T-cell (primary cell): Measurements from ENCODE around the gene VPS4A. TPM values are rescaled to one million over a fixed set of nuclear protein-coding genes. Genes with fewer than 3 reads are reported as not detected.

Source experiments
- ATAC-seq, 4 experiments: fragments of 200-7000 bp in 3 of 4; fragments of 150-1000 bp in 1 of 4; cut with Tn5 transposase; replicated peaks in 1 of 4; 1 replicate in 3 of 4; 2 replicates in 1 of 4; pipeline ENCODE4 v1.10.0; 2021; ENCODE audit warnings: moderate library complexity in 3 of 4, mild to moderate bottlenecking in 2 of 4, moderate number of reproducible peaks in 1 of 4
- CTCF ChIA-PET, 2 donors: fragments of 300-600 bp; sonication (Branson Sonifier 250); formaldehyde crosslinking; loops; one replicate each; lab custom pipeline; 2022; ENCODE audit warnings: antibody characterized with exemption in 2 of 2; lab: Charles Lee
- POLR2A ChIA-PET, 2 donors: fragments of 300-600 bp; sonication (Branson Sonifier 250); formaldehyde crosslinking; loops; one replicate each; lab custom pipeline; 2022; ENCODE audit warnings: antibody characterized with exemption in 2 of 2; lab: Charles Lee
- DNase-seq, 35 experiments: peaks; one replicate each; pipeline versions ENCODE4 v3.0.0 to v3.0.0-alpha.2; 2013 to 2023
- H3K27ac ChIP-seq: one replicate; pipeline ENCODE4 v1.5.1; 2013; ENCODE audit warnings: low read length
- H3K27me3 ChIP-seq, 2 experiments: replicated peaks in 1 of 2; 1 replicate in 1 of 2; 2 replicates in 1 of 2; pipeline versions ENCODE4 v1.6.1 to v1.7.0; 2013; ENCODE audit warnings: low read length in 1 of 2, mixed read lengths in 1 of 2; ENCODE audit not compliant: control insufficient read depth in 2 of 2, insufficient read depth in 2 of 2; ENCODE audit errors: extremely low read depth in 1 of 2
- H3K36me3 ChIP-seq, 2 donors: 1 replicate in 1 of 2; 2 replicates in 1 of 2; pipeline versions ENCODE4 v1.6.1 to v1.7.0; 2013; ENCODE audit warnings: low read length in 1 of 2; ENCODE audit not compliant: control insufficient read depth in 2 of 2, insufficient read depth in 1 of 2; ENCODE audit errors: extremely low read depth in 1 of 2
- H3K4me1 ChIP-seq, 2 experiments: 1 replicate in 1 of 2; 2 replicates in 1 of 2; pipeline versions ENCODE4 v1.6.1 to v1.7.0; 2013; ENCODE audit warnings: low read length in 2 of 2, mixed read lengths in 1 of 2; ENCODE audit not compliant: insufficient read depth in 2 of 2, control insufficient read depth in 1 of 2; ENCODE audit errors: extremely low read depth in 1 of 2
- H3K4me3 ChIP-seq, 2 donors: 1 replicate in 1 of 2; 2 replicates in 1 of 2; pipeline versions ENCODE4 v1.5.1 to v1.7.0; 2013; ENCODE audit warnings: mild to moderate bottlenecking in 2 of 2, low read length in 1 of 2, moderate library complexity in 1 of 2; ENCODE audit not compliant: control insufficient read depth in 1 of 2; ENCODE audit errors: extremely low read depth in 1 of 2
- H3K9me3 ChIP-seq: 2 replicates; pipeline ENCODE4 v1.7.0; 2013
- H3K27ac Mint-ChIP-seq, 2 donors: one replicate each; pipeline ENCODE4 v1.8.0; 2020 to 2021; ENCODE audit warnings: mild to moderate bottlenecking in 2 of 2, mixed read lengths in 2 of 2
- H3K27me3 Mint-ChIP-seq, 2 donors: one replicate each; pipeline ENCODE4 v1.8.0; 2021 to 2022; ENCODE audit warnings: mixed read lengths in 2 of 2
- H3K36me3 Mint-ChIP-seq: one replicate; pipeline ENCODE4 v1.8.0; 2021; ENCODE audit warnings: mixed read lengths
- H3K4me1 Mint-ChIP-seq, 3 donors: one replicate each; pipeline ENCODE4 v1.8.0; 2020 to 2022; ENCODE audit warnings: mixed read lengths in 3 of 3, mild to moderate bottlenecking in 1 of 3
- H3K4me3 Mint-ChIP-seq, 3 donors: one replicate each; pipeline ENCODE4 v1.8.0; 2020 to 2022; ENCODE audit warnings: mild to moderate bottlenecking in 3 of 3, mixed read lengths in 3 of 3, moderate library complexity in 3 of 3
- H3K9me3 Mint-ChIP-seq, 3 donors: one replicate each; pipeline ENCODE4 v1.8.0; 2020 to 2022; ENCODE audit warnings: mixed read lengths in 3 of 3
- WGBS: methylation state at CpG from one replicate; pipeline ENCODE4 v1.1.5; 2013; ENCODE audit warnings: missing lambda C conversion rate; ENCODE audit not compliant: insufficient coverage; 5-methylcytosine and 5-hydroxymethylcytosine counted together
- total RNA-seq, 35 experiments: library from RNA in 6 of 35; stranded (reverse) in 6 of 35; fragments of 120-200 nt in 1 of 35; gene quantifications; one replicate each; pipeline versions ENCODE4 v1.2.1 to v1.2.4 and lab custom pipeline; 2013 to 2026

Gene VPS4A
- total RNA-seq, 5 donors from 2014 or later (not counting 1 experiment from before 2014, with no cell fraction given), result 40.5 to 61.9 (median 55.9) TPM

DNA sequence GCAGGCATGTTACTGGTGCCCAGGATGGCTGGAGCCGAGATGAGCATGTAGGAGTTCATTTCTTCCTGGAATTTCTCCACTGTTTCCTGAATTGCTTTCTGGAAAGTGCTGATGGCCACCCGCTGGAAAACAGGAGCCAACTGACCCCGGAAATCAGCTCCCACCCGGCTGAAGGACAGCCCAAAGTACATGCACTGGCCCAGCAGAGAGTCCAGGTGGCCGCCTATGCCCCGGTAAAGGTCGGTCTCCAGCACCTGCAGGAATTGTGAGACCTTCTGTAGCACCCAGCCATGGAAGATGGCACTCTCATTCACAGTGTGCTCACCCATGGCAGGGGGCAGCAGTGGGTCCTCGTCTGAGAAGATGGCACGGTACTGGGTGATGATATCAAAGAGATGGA lies 23.5 kb downstream of the VPS4A start:
- DNase-seq (no peak), ATAC-seq (no peak)
- H3K27me3 ChIP-seq, result no peaks in the 10 kb centered on the region
- H3K4me3 Mint-ChIP-seq, result no peak overlapping the region
- H3K4me3 ChIP-seq, result no peak overlapping the region
- ChIA-PET POLR2A (no interaction called here), CTCF (no interaction called here)
- H3K9me3 ChIP-seq, result no peaks in the 10 kb centered on the region
- no peaks in the 10 kb centered on the region for H3K27me3 Mint-ChIP-seq
- 100% methylated on average over 7 of the region's 9 CpGs for WGBS
- H3K27ac ChIP-seq, result no peak overlapping the region
- peaks cover 4 to 44% of the 10 kb centered on the region in 2 donors for H3K36me3 ChIP-seq
- peaks cover 48 to 50% (median 49%) of the 10 kb centered on the region in 3 donors for H3K4me1 Mint-ChIP-seq
- no peaks in the 10 kb centered on the region for H3K9me3 Mint-ChIP-seq
- no peak overlapping the region for H3K27ac Mint-ChIP-seq
- H3K36me3 Mint-ChIP-seq, result peaks cover 34% of the 10 kb centered on the region
- peaks cover 4 to 43% of the 10 kb centered on the region in 2 experiments for H3K4me1 ChIP-seq

DNA sequence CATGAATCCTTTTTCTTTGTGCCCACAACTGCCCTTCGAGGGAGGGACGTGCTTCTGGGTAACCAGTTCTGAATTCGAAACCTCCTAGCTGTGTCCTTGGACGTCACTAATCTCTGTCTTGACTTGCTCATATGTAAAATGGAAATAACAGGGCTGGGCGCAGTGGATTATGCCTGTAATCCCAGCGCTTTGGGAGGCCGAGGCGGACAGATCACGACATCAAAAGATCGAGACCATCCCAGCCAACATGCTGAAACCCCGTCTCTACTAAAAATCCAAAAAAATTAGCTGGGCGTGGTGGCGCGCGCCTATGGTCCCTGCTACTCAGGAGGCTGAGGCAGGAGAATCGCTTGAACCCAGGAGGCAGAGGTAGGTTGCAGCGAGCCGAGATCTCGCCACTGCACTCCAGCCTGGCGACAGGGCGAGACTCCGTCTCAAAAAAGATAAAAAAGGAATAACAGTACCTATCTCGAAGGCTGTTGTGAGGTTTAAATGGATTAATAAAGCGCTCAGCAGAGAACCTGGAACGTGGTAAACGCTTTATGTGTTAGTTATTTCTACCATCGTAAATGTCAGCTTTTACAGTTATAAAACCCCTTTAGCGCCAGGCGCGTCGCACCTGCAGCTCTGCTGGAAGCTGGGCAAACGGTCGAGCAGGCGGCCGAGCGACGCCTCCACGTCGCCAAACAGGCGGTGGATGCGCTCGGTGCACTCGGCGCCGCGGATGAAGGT lies 27.6 kb downstream of the VPS4A start:
- Histone ChIP-seq H3K4me1 (peaks cover 9 to 39% of the 10 kb centered on the region in 2 experiments), H3K27ac (peak overlapping the region; percentile 68), H3K9me3 (no peaks in the 10 kb centered on the region), H3K27me3 (no peaks in the 10 kb centered on the region), H3K36me3 (peaks cover 7 to 48% of the 10 kb centered on the region in 2 donors), H3K4me3 (peak overlapping the region; percentile 87 to 88)
- WGBS, result 18% methylated on average over 35 of the region's 46 CpGs
- Mint-ChIP-seq H3K4me1 (peaks cover 55 to 57% (median 57%) of the 10 kb centered on the region in 3 donors), H3K4me3 (peak overlapping the region; percentile 98 to 100 (median 100)), H3K36me3 (peaks cover 43% of the 10 kb centered on the region), H3K9me3 (no peaks in the 10 kb centered on the region), H3K27ac (peak overlapping the region; percentile 92 to 97), H3K27me3 (no peaks in the 10 kb centered on the region)
- peak in 1 of 4 experiments; percentile 5 for ATAC-seq
- DNase-seq, result peak in 2 of 35 experiments; percentile 43 to 60
- ChIA-PET CTCF (interaction anchor here in 1 of 2 donors (0.6 kb wide), 1 partner anchor 1398 kb away, joined by 4 read pairs; no protein-coding TSS in a partner anchor), POLR2A (no interaction called here)

GRCh38 chr16:69339289-69340094 lies 28.3 kb downstream of the VPS4A start, which contains the start of the genes COG8 and NIP7:
Gene COG8 (minus strand): TSS chr16:69339564. CDS start chr16:69339552, 12 bp downstream.
Gene NIP7 (plus strand): TSS chr16:69339772. CDS start chr16:69339830, 58 bp downstream.
- WGBS, result 0% methylated on average over 66 of the region's 77 CpGs
- H3K36me3 ChIP-seq, result peaks cover 7 to 45% of the 10 kb centered on the region in 2 donors
- peaks cover 48 to 57% (median 53%) of the 10 kb centered on the region in 3 donors for H3K4me1 Mint-ChIP-seq
- peak within 1 kb of the TSS; percentile 74 for H3K27ac ChIP-seq
- peaks cover 37% of the 10 kb centered on the region for H3K36me3 Mint-ChIP-seq
- H3K27me3 ChIP-seq, result no peaks in the 10 kb centered on the region
- H3K27me3 Mint-ChIP-seq, result no peaks in the 10 kb centered on the region
- peak within 1 kb of the TSS; percentile 98 to 100 (median 100) for H3K4me3 Mint-ChIP-seq
- ATAC-seq (peak; percentile 86 to 90 (median 89)), DNase-seq (peak; percentile 79 to 96 (median 86))
- peak within 1 kb of the TSS; percentile 97 to 100 for H3K27ac Mint-ChIP-seq
- H3K4me3 ChIP-seq, result peak within 1 kb of the TSS; percentile 87 to 88
- no peaks in the 10 kb centered on the region for H3K9me3 ChIP-seq
- ChIA-PET POLR2A (interaction anchor here in 1 of 2 donors (0.5 kb wide), 1 partner anchor 1950 kb away, joined by 4 read pairs; the partner anchor contains the start of gene CMTR2), CTCF (interaction anchor here in 1 of 2 donors (0.7 to 0.8 kb wide), 2 partner anchors 10 to 85 kb away, joined by 3 read pairs; no protein-coding TSS in a partner anchor)
- no peaks in the 10 kb centered on the region for H3K9me3 Mint-ChIP-seq
- peaks cover 9 to 33% of the 10 kb centered on the region in 2 experiments for H3K4me1 ChIP-seq

DNA sequence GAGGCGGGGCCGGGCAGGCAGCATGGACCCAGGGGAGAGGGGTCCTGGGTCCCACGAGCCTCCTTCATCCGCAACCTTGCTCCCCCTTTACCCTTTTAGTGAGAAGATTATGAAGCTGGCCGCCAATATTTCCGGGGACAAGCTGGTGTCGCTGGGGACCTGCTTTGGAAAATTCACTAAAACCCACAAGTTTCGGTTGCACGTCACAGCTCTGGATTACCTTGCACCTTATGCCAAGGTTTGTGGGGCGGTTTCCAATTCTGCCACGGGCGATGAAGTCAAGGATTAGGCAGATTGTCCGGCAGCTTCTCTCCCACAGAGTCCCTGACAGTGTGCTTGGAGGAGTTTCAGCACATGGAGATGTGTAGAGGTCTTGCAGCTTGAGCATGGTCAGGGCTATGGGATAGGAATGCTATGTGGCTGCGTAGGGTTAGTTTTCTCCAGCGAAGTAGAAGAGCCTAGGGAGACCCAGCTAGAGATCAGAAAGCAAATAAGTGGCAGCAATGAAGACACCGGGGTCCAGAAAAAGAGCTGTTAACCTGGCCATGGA lies 29.0 kb downstream of the VPS4A start:
- ATAC-seq (no peak), DNase-seq (peak in 1 of 35 experiments; percentile 37)
- H3K27me3 ChIP-seq, result no peaks in the 10 kb centered on the region
- peak overlapping the region; percentile 87 to 88 for H3K4me3 ChIP-seq
- Mint-ChIP-seq H3K36me3 (peaks cover 32% of the 10 kb centered on the region), H3K4me3 (peak overlapping the region; percentile 98 to 100 (median 100)), H3K27me3 (no peaks in the 10 kb centered on the region), H3K4me1 (peaks cover 48 to 57% (median 50%) of the 10 kb centered on the region in 3 donors), H3K27ac (peak overlapping the region; percentile 97 to 100), H3K9me3 (no peaks in the 10 kb centered on the region)
- H3K4me1 ChIP-seq, result peaks cover 9 to 31% of the 10 kb centered on the region in 2 experiments
- ChIA-PET CTCF (interaction anchor here in 1 of 2 donors (0.5 to 0.8 kb wide), 5 partner anchors 11 to 415 kb away, joined by 3 read pairs; partner anchors contain the start of gene NOB1), POLR2A (interaction anchor here (0.5 to 0.6 kb wide), 4 partner anchors 38 to 1949 kb away, joined by 3 to 12 read pairs (median 4); partner anchors contain the start of genes AARS1 (in 1 of the 2) and CMTR2 (in 1 of the 2))
- peaks cover 4 to 38% of the 10 kb centered on the region in 2 donors for H3K36me3 ChIP-seq
- peak overlapping the region; percentile 74 for H3K27ac ChIP-seq
- 1% methylated on average over 7 of the region's 16 CpGs for WGBS
- no peaks in the 10 kb centered on the region for H3K9me3 ChIP-seq

- CTCF ChIA-PET, result interaction anchor here in 1 of 2 donors (0.6 kb wide), 1 partner anchor 568 kb away, joined by 4 read pairs; no protein-coding TSS in a partner anchor
- DNase-seq, result no peak
Measured at GRCh38 chr16:69344171-69344570, 33.0 kb downstream of the VPS4A start.

More at GRCh38 chr16:69344171-69344570, 33.0 kb downstream of the VPS4A start:
- POLR2A ChIA-PET, result interaction anchor here in 1 of 2 donors (0.6 kb wide), 1 partner anchor 37 kb away, joined by 3 read pairs; no protein-coding TSS in a partner anchor
- Histone ChIP-seq H3K27me3 (no peaks in the 10 kb centered on the region), H3K9me3 (no peaks in the 10 kb centered on the region), H3K4me3 (no peak overlapping the region), H3K27ac (no peak overlapping the region), H3K4me1 (peaks cover 5 to 26% of the 10 kb centered on the region in 2 experiments), H3K36me3 (peaks cover 4 to 26% of the 10 kb centered on the region in 2 donors)
- WGBS, result 100% methylated on average over 3 of the region's 5 CpGs
- Mint-ChIP-seq H3K27me3 (no peaks in the 10 kb centered on the region), H3K27ac (no peak overlapping the region), H3K36me3 (peaks cover 21% of the 10 kb centered on the region), H3K9me3 (no peaks in the 10 kb centered on the region), H3K4me1 (peaks cover 23 to 33% (median 23%) of the 10 kb centered on the region in 3 donors), H3K4me3 (no peak overlapping the region)
- no peak for ATAC-seq
